Activated CD4-positive, alpha-beta T cell treated with anti-CD3 and anti-CD28 coated beads for 48 hours (primary cell): Measurements from ENCODE around the gene KRT6B.
"Not testable (repeated sequence)": the region's sequence is repeated elsewhere in the genome, so short reads cannot be mapped to it uniquely, and the experiment has no call there.

Experiments used
- DNase-seq: peaks from one replicate; pipeline ENCODE4 v3.0.0-alpha.2; 2020

Gene KRT6B

DNA sequence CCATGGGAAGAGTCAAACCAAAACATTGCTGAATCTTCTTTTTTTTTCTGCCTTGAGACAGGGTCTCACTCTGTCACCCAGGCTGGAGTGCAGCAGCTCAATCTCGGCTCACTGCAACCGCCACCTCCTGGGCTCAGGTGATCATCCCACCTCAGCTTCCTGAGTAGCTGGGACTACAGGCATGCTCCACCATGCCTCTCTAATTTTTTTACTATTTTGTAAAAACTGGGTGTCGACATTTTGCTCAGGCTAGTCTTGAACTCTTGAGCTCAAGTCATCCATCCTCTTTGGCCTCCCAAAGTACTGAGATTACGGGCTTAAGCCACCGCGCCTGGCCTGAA lies 16.3 kb downstream of the KRT6B start:
- DNase-seq: no peak

DNA sequence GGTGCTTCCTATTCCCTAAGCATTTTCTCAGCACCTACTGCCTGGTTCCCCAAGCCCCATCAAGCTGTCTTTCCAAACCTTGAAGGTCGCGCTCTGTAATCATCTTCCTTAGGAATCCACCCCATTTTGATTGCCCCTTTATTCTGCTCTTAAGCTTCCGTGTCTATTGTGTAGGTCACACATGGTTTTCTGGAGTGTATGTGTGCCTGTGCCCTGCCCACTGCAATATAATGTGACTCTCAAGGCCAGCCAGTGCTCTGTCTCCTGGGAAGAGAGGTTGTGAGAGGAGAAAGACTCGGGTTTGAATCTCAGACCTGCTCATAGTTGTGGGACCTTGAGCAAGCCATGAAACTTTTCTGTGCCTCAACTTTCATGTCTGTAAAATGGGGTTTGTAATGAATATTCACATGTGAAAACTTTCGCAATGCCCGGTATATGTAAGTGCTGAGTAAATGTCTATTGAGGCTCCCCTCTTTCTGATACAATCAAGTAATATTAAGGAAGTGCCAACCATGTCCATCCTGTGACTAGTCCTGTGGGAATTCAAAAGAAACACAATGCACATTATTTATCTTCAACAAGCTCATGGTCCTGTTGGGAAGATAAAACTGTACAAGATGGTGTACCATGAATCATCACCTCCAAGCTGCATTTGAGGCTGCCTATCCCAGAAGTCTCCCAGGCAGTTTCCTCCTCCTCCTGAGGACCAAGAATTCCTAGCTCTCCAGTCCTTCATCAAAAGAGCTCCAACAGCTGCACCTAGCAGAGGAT lies 17.0 kb downstream of the KRT6B start:
- DNase-seq: no peak

GRCh38 chr12:52434081-52434733 lies 17.7 kb downstream of the KRT6B start, which contains the start of gene KRT75:
Gene KRT75 (minus strand): TSS chr12:52434371. CDS start chr12:52434304, 67 bp downstream.
- DNase-seq: no peak

- no peak for DNase-seq
Measured at GRCh38 chr12:52433501-52434080, 18.4 kb downstream of the KRT6B start.

DNA sequence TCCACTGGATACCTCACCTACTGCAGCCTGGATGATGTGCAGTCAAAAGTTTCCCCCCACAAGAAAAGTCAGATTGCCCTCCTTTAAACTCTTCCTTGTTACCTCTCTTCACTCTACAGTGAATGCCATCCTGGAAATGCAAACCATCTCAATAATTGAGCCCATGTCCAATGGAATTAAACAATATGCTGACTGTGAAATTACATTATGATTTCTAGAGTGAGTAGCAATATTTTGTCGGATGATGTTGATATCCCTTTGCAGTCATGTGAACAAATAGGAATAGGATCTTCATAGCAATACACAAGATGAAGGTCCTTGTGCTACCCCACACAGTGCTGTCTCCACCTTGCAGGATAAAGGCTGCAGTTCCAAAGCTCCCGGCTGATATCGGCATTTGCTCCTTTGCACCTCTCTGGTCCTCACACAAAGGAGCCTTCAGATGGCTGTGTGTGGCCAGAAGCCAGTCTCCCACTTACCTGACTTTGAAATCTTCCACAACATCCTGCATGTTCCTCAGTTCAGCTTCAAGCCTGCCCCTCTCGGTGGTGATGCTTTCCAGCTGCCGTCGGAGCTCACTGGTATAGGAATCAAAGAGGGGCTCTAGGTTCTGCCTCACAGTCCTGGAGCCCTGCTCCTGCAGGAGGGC lies 19.3 kb downstream of the KRT6B start:
- no peak for DNase-seq

DNA sequence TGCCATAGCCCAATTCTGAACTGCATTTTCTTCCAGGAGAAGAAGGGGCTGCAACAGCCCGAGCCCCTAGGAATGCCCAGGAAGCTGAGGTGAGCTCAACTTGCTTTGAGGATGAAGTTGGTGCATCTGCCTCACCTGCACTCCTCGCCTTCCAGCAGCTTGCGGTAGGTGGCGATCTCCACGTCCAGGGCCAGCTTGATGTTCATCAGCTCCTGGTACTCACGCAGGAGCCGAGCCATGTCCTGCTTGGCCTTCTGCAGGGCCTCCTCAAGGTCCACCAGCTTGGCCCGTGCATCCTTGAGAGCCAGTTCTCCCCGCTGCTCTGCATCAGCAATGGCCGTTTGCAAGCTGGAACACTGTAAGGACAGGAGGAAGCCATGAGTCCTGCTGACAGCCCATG lies 23.8 kb downstream of the KRT6B start:
- DNase-seq: peak; percentile 7

DNA sequence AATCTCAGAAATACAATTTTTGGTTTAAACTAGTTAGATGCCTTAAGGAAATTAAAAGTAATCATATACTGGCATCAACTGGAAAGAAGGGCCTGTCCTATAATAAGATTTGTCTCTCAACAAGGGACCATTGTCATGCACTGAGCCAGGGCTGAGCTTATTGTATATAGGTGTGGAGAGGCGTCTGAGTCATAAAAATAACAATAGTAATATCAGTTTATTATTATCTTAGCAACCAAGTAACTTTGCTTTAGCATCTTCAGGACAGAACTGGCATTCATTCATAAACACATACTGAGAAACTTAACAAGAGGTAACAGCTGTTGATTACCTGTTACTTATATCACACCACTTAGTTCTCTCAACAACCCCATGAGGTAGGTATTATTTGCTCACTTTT lies 24.9 kb downstream of the KRT6B start:
- DNase-seq: no peak

DNA sequence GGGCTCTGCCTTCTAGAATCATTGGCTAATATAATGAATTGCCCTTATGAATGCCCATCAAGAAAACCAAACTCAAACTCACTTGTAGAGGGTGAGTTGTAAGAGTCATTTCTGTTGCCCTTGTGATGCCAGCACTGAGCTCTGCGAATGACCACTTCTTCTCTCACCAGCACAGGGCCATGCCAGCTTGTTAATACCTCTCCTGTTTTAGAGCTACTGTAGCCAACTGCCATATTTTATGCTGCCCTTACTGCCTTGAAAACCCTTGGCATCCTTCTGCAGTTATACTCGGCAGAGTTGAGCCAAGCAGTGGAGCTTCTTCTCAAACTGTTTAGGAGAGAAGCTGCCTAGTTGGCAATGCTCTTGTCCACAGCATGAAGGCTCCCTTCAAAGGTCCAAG lies 25.9 kb downstream of the KRT6B start:
- DNase-seq: no peak

GRCh38 chr12:52425466-52425865 lies 26.5 kb downstream of the KRT6B start:
- no peak for DNase-seq

GRCh38 chr12:52423661-52424500 lies 28.1 kb downstream of the KRT6B start:
- no peak for DNase-seq

GRCh38 chr12:52423035-52423434 lies 28.9 kb downstream of the KRT6B start:
- DNase-seq: no peak

DNA sequence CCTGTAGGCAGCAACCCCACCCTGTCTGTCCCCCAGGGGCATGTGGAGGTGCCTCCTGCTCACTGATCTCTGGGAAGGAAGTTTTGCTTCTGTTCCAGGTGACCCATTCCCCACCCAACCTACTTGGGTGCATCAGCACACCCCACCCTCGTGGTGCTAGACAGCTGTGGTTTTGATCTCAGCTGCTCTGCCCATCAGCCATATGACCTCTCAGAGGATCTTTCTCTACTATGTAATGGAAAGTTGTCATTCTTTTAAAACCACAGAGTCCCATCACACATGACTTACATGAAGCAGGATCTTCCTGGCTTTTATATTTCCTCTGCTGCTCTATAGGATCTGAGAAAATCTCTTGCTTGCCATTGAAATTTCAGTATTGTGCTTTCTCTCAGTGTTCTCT lies 32.3 kb downstream of the KRT6B start:
- DNase-seq: no peak

DNA sequence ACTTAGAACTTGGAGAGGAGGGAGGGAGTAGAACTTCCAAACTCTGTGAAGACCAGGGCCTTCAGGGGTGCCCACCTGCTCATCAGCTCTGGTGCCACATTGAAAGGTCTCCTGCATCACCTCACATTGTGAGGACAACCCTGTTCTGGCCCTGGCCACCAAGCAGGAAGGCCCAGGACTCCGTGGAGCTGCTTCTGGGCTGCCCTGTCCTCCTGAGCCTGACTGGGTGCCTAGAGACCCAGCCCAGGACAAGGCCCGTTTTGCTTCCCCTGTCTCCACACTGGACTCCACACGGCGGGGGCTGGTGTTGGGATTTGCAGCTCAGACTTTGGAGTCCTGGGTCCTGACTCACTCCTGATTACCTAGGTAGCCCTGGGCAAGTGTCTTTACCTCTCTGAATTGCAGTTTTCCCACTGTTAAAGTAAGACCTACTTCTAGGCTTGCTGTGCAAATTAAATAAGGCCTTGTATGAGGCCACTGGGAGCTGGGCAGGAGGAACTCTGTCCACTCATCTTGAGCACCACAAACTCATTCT lies 33.3 kb downstream of the KRT6B start:
- DNase-seq: no peak

GRCh38 chr12:52417740-52418139 lies 34.2 kb downstream of the KRT6B start:
- DNase-seq: no peak

DNA sequence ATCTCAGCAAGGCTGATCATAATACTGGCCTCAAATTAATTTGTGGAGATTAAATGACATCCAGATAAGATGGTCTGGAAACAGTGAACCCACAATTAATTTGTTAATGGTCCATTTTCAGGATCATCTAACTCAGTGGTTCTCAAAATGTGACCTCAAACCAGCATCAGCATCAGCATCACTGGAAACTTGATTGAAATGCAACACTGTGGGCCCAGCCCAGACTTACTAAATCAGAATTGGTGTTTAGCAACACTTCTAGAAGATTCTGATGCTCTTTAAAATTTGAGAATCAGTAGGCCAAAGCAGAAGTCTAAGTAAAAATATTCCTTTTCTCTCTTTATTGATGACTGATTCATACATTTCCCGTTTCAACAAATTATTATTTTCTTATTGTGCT lies 35.2 kb downstream of the KRT6B start:
- DNase-seq: no peak

- DNase-seq: no peak
Measured at GRCh38 chr12:52415870-52416750, 35.8 kb downstream of the KRT6B start.

- DNase-seq: no peak
Measured at GRCh38 chr12:52414936-52415335, 37.0 kb downstream of the KRT6B start.

GRCh38 chr12:52413782-52414345 lies 38.1 kb downstream of the KRT6B start:
- DNase-seq: no peak

- no peak for DNase-seq
Measured at GRCh38 chr12:52413202-52413601, 38.7 kb downstream of the KRT6B start.

DNA sequence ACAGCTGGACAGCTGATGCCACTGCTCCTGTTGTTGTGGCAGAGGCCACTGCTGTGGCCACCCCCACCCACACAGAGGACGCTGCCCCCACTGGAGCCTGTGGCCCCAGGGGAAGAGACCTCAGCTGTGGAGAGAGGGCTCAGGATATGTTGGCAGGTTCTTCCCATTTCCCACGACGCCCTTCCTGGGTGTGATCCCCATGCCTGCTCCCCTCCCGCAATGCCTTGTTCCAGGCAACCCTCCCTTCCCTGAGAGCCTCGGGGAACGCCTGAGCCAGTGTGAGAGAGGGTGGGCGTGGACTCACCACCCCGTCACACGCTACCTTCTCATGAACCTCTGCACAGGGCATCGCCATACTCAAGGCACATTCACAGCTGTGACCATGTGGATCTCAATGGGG lies 40.1 kb downstream of the KRT6B start:
- no peak for DNase-seq

- DNase-seq: not testable (repeated sequence)
Measured at GRCh38 chr12:52410589-52411248, 41.2 kb downstream of the KRT6B start.
